Dedifferentiated amniotic fluid mesenchymal stem cell (primary cell): ENCODE measurements around the gene SHISA7.
"Not testable (repeated sequence)": the region's sequence is repeated elsewhere in the genome, so short reads cannot be mapped to it uniquely, and the experiment has no call there.

ENCODE experiments used
- DNase-seq: peaks from one replicate; pipeline ENCODE4 v3.0.0-alpha.2; 2016; ENCODE audit errors: extremely low spot score

The SHISA7 gene

DNA sequence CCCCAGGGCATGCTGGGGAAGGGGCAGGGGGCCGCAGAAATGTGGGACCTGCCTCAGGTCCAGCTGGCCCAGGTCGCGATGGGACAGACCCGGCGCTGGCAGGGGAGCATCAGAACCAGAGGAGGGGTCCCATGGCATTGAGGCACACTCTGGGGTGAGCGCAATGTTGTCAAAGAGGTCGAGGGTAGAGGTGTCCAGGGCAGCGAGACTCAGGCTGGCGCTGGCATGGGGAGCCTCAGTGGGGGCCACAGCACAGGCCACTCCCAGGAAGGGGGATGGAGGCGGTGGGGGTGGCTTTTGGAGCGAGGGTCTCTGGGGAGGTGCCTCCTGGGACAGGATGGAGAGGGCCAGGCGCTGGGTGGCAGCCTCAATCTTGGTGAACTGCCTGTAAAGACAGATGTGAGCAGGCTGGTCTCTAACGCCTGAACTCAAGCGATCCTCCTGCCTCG, 20.5 kb upstream of the SHISA7 start:
- no peak for DNase-seq

DNA sequence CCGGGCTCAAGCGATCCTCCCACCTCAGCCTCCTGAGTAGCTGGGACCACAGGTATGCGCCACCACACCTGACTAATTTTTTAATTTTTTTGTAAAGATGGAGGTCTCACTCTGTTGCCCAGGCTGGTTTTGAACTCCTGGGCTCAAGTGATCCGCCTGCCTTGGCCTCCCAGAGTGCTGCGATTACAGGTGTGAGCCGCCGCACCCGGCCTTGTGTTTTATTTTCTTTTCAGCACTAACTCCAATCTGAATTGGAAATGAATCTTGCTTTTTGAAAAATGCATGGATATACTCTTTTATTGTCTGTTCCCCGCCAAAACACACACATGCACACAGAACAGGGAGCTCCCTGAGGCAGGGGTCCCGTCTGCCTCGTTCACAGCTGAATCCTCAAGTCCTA, 19.6 kb upstream of the SHISA7 start:
- no peak for DNase-seq

DNA sequence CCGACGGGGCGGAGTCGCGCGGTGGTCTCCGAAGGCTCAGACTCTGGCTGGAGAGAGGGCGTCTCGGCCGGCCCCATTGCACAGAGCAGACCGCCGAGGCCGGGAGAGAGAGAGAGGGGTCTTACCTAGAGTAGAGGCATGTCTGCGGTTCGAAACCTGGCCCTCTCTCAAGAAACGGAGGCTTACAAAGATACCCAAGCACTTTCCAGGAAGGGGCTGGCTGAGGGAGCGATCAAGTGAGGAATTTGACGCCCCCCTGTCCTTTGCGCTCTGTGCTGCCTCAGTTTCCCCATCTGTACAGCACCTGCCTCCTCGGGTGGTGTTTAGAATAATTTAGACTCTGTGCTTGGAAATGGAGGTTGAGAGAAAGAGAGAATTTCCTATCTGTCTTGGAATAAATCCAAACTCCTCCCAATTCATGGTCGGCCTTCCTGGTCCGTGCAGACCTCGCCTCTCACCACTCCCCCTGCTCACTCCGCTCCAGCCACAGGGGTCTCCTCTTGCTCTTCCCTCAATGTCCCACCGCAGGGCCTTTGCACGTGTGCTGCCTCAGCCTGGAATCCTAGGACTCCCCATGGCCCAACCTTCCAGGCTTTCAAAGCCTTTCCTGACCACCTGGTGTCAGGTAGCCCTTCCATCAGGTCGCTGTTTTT, 19.0 kb upstream of the SHISA7 start:
- DNase-seq: no peak

DNA sequence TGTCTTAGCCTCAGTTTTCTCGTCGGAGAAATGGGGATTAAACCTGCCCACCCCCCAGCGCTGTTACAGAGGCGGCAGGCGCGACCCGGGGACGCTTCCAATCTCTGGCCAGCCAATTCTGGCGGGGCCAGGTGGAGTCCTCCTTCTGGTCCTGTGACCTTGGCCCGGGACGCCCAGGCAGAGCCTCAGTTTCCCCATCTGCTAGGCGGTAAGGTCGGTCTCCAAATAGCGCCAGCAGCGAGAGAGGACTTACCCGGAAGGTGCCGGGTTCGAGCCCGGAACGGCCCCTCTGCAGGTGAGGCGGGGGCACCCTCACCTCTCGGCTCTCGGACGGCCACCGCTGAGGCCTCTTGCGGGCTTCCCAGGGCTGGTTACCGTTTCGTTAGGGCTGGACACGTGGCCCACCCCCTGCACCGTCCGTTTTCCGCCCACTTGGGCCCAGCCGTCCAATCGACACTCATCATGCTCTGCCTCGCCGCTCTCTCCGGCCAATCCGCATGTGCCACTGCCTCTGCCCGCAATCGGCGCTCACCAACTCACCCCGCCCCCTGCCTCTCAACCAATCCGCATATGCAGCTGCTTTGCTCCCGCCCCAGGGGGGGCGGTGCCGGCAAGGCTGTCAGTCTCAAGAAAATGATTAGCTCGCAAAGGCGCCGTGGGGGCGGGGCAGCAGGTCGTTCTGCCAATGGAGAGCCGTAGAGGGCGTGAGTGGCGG, 18.3 kb upstream of the SHISA7 start, which contains the start of gene ISOC2:
ISOC2 (minus strand) TSS at position 384 of the 715 bp plus-strand sequence. CDS start 5,156 bp downstream, outside the sequence.
- peak; percentile 100 for DNase-seq

DNA sequence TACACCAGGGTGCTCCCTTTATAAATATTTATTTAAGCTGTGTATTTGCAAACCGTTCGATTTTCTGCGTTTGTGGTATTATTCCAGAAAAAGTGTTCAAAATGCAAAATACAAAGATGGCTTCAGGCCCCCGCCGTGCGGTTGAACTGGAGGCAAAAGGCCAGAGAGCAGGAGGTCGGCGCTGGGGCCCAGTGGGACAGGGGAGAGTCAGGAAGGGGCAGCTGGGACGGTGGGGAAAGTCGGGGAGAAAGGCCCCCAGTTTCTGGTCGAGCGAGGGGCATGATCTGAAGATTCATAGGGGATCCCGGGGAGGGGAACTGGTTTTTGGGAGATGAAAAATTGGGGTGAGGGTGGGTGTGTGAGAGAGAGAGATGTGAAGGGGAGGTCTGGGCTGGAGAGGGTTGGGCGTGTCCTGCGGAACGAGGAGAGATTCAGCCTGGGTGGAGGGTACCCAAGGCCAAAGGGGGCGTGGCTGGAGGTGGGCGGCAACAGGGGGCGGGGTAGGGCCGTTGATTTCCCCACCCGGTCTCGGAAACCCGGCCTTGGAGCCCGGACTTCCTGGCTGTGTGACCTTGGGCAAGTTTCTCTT, 17.7 kb upstream of the SHISA7 start:
- DNase-seq: peak; percentile 57

DNA sequence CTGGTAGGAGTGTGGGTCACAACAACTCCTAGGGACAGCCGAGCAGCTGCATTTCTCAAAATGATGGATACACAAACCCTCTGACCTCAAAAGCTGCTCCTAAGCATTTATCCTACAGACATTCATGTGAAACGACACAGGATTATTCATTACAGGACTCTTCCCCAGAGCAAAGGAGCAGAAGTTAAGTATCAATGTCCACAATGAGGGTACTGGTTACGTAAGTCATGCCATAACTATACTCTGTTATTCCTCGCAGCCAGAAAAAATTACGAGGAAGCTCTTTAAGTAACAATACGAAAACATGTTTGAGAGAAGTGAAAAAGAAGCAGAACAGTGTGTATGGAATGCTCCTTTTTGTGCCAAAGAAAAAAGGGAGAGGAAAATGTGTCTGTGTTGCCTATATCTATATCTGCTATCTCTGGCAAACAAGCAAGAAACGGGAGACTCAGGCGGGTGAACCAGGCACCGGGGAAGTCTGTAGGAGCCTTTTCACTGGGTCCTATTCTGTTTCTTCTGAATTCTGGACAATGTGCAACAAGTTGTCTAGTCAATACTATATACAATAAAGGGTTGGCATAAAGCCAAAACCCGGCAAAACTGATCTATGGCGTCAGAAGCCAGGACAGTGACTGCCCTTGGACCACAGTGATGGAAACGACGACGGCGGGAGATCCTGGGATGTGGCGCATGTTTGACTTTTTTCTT, 17.0 kb upstream of the SHISA7 start:
- no peak for DNase-seq

DNA sequence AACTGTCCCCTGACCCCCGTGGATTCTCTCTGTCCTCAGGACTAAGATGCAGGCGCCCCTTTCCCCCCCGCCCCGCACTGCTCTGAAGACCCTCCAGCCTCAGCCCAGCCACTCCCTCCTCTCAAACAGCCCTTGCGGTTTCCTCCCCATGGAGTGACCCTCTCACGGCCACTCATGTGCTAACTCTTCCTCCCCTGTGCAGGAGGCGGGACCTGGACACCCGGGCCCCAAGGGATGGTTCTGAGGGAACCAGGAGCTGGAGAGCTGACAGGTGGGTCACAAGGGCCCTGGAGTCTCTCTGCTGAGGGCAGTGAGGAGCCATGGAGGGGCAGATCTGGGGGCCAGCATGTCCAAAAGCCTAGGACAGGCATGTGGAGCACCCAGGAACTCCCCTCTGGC, 16.4 kb upstream of the SHISA7 start:
- no peak for DNase-seq

DNA sequence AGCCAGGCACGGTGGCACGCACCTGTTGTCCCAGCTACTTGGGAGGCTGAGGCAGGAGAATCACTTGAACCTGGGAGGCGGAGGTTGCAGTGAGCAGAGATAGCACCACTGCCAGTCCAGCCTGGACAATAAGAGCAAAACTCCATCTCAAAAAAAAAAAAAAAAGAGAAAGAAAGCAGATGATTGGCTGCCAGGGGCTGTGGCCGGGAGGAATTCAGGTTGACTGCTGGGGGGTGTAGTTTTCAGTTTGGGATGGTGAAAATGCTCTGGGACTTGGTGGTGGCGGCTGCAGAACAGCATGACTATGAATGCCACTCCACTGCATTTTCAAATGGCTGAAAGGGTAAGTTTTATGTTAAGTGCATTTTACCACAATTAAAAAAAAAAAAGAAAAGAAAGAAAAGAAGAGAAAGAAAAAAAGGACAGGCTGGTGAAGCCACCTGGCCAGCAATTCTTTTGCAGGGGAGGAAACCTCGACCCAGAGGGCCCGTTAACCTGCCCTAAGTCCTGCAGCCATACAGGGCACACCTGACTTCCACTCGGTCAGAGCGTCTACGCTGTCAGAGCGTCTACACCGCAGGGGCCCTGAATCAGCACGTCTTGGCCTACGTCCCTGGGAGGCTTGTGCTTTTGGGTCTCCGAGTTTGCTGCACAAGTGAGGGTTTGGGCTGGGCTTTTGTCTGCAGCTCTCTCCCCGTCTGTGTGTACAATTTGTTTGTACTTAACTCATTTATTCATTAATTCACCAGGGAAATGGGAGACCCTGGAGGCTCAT, 14.8 kb upstream of the SHISA7 start:
- DNase-seq: no peak

DNA sequence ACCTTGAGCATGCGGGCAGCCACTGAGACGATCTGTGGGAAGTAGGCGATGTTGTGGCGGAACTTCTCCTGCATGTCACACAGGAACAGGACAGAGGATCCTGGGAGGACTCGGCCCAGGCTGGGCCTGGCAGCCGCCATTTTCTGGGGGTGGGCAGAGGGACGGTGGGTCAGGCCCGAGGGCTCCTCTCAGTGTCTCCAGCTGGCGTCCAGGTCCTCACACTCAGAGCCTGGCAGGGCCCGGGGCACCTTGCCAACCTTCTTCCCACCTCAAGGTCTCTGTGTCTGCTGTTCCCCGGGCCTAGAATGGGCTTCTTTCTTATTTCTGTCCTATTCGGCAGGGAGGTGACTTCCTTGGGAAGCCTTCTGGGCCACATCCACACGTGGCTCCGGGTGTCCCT, 13.2 kb upstream of the SHISA7 start:
- DNase-seq: no peak

DNA sequence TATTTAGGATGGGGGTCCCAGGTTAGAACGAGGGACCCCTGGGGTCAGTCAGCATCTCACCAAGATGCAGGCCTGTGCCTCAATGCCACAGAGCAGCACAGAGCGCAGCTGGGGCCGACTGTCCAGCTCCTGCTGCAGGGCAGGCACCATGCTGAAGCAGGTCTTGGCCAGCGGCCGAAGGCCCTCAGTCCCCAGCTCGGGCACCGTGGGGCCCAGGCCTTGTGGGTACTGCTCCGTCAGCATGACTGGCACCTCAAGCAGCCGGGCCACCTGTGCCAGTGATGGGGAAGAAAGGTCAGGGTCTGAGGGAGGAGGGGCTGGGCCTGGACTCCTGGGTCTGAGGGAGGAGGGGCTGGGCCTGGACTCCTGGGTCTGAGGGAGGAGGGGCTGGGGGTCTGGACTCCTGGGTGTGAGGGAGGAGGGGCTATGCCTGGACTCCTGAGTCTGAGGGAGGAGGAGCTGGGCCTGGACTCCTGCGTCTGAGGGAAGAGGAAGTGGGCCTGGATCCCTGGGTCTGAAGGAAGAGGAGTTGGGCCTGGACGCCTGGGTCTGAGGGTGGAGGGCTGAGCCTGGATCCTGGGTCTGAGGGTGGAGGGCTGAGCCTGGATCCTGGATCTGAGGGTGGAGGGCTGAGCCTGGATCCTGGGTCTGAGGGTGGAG, 12.6 kb upstream of the SHISA7 start:
- no peak for DNase-seq

DNA sequence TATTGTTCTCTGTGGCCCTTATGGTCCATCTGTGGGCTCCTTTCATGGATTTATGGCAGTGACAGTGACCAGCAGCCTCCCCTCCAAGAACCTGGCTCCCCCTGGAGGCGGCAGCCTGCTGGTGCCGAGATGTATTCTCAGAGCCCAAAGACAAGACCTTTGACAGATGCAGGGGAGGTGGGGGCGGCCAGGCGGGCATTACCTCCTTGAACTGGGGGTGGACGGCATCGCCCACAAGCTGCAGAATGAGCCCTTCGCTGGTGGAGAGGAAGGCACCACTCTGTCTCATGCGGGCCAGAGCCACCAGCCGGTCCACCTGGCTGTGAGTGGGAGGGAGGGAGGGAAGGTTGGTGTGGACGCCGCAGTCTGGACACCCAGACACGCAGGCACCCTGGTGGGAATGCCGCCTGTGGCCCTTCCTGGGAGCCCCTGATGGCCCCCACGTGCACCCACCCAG, 11.7 kb upstream of the SHISA7 start:
- no peak for DNase-seq

DNA sequence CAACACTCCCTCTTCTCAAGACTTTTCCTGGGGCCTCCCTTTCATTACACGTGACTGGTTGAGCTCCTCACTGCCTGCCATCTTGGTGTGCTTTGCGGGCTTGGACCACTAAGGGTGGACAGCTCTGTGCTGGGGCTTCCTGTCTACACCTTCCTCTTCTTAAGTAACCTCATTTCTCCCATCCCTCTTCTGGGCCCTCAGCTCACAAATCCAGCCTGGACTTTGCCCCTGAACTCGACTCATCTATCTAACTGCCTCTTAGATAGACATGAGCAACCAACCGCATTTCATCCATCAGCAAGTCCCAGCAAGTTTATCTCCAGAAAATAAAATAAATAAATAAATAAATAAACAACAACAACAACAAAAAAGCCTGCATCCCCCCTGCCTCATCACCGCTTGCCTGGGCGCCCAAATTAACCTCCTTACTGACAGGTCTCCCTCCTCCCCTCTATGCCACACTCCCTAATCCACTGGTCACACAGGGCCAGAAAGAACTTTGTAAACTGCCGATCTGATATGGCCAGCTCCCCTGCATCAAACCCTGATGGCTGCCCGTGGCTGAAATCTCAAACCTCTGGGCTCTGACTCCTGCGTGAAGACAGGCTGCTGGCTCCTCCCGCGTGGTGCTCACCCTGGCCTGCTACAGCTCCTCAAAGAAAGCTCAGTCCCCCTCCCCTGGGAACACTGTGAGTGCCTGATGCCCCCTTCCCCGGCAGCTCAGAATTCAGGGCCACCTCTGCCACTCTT, 10.6 kb upstream of the SHISA7 start:
- DNase-seq: no peak

DNA sequence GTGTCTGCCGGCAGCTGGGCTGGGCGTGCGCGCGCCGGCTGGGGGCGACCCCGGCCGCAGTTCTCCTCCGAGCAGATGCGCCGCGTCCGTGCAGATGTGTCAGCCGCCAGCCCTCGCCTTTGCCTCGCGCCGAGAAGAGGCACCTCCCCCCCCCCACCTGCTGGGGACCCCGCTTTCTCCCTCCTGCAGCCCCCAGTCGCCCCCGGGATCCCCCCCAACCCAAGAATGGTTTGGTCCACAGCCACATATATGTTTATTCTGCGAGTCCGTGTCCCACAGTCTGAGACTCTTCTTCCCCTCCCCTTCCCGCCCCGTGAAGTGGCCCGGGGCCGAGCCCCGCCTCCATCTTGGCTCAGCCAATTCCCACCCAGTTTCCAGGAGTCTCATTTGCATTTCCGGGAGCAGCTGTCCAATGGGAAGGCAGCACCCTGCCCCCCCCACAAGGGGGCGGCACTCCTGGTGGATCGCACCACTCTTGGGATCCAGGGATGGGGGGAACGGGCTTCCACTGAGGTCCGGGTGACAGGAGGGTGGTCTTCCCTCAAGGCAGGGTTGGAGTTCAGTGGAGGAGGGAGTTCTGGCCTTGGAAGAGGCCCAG, 9.7 kb upstream of the SHISA7 start:
- no peak for DNase-seq

DNA sequence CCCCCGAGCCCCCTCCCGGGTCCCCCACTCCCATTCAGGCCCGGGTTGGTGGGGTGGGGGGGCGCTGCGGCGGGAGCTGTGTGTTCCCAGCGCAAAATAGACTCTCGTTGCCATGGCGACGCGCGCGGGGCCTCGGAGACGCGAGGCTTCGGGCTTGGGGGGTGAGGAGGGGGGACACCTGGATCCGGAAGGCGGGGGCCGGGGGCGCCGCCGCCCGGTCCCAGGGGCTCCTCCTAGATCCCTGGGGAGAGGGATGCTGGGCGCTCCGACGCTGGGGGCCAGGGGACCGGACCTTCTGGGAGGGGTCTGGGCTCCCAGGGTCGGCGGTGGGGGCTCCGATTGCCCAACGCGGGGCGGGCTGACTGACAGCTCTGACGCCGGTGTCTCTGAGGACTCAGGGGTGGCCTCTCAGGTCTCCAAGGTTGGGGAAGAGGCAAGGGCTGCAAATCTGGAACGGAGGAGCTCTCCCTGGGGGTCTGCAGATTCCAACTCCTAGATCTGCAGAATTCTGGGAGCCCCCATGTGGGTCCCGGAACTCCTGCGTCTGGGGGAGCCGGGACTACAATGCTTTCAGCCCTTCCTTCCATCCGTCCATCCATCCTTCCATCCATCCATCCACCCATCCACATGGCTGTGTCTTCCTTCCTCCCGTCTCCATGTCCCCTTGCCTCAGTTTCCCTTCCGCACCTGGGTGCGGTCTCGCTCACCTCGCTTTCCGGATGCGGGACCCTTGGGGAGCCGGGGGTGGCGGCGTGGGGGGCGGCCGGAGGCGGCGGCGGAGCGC, 9.1 kb upstream of the SHISA7 start:
- DNase-seq: no peak

DNA sequence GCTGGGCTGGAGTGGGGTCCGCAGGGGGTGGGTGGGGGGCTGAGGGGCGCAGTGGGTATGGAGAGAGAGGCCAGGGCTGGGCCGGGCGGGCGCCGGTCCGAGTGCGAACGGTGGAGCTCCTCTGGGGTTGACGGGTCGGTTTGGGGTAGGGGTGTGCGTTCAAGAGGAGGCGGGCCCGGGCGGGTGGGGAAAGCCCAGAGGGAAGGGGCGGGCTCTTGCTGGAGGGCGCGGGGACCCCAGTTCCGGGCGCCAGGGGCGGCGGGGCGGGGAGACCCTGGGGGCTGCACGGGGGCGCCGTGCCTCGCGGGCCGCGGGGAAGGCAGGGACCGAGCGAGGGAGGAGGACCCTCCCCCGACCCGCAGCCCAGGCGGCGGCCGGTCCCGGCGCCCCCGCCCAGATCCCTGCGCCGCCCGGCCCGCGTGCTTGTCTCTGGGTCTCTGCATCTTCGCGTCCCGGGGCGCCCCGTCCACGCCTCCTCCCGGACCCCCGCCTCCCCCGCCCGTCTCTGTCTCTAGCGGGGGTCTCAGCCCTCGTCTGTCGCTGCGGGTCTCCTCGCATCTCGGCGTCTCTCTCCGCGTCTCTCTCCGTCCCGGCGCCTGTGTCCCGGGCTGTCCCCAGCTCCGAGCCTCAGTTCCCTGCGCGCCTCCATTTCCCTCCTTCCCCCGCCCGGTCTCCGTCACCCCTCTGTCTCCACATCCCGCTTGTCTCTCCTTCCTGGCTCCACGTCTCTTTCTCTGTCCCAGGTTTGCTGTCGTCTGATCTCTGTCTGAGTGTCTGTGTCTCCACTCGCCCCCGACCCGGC, 8.3 kb upstream of the SHISA7 start:
- DNase-seq: no peak

DNA sequence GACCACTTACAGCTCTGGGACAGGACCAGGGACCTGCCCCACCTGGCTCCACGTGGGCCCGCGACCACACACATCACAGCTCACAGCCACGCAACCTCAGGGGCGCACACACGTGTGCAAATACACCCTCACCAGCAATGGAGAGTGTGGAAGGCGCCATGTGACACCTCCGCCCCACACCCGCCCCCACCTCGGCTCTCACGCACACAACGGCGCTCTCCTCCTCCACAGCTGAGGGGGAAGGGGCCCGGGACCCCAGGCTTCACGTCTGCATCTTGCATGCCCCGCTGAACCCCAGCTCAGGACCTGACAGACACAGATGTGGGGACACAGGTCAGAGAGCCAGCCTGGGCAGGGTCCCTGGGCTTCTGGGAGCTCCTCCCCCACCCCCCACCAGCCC, 6.4 kb upstream of the SHISA7 start:
- DNase-seq: no peak

DNA sequence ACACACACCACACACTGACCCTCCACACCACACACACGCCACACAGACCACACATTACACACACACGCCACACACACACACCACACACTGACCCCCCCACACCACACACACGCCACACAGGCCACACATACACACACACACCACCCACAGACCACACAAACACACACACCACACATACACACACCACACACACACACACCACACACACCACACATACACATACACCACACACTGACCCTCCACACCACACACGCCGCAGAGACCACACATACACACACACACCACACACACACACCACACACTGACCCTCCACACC, 5.0 kb upstream of the SHISA7 start:
- not testable (repeated sequence) for DNase-seq

DNA sequence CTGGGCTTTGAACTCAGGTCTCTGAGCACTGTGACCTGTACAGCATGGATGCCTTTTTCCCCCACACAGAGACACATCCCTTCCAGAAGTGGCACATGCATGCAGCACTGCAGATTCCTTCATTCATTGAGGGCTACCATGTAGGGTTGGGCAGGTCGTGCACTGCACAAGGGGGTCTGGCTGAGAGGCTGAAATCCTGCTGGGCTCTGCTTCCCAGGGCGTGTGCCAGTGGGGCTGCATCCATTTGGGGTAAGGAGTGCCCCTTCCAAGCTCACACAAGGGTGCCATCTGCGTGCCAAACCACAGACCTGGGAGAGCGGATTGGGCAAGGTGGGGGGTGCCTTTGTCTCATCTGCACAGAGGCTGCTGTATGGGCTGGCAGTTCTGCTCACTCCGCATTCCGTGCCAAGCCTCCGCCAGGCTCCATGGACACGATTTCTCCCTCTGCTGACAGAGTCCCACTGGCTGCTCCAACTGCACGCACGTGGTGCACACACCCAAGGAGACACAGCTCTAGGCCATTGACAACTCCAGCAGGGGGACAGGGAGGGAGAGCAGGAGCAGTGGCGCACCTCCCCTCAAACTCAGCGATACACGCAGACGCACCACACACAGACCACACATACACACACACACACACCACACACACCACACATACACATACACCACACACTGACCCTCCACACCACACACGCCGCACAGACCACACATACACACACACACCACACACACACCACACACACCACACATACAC, 4.5 kb upstream of the SHISA7 start:
- no peak for DNase-seq
